Stomach (tissue), 19 donors: ENCODE measurements around the gene ZNF532. TPM values are rescaled to one million over a fixed set of nuclear protein-coding genes. Genes with fewer than 3 reads are reported as not detected.

ENCODE experiments used
- DNase-seq, 2 donors: peaks; one replicate each; pipeline versions ENCODE4 v3.0.0 to v3.0.0-alpha.2; 2013 to 2019
- H3K27ac ChIP-seq, 5 donors: fragments of 200-600 bp in 4 of 5; sonication (generic) in 4 of 5; one replicate each; pipeline ENCODE4 v1.5.1; 2013 to 2019; ENCODE audit warnings: mild to moderate bottlenecking in 1 of 5, moderate library complexity in 1 of 5
- H3K27me3 ChIP-seq, 3 donors: fragments of 200-600 bp; sonication (generic); one replicate each; pipeline ENCODE4 v1.5.1; 2017 to 2019; ENCODE audit warnings: mixed run types in 1 of 3
- H3K36me3 ChIP-seq, 4 donors: fragments of 200-600 bp; sonication (generic); 1 replicate in 3 of 4; 2 replicates in 1 of 4; pipeline ENCODE4 v1.5.1; 2016 to 2019
- H3K4me1 ChIP-seq, 4 donors: fragments of 200-600 bp; sonication (generic); one replicate each; pipeline ENCODE4 v1.5.1; 2016 to 2019
- H3K4me3 ChIP-seq, 4 donors: fragments of 200-600 bp; sonication (generic) in 3 of 4; one replicate each; pipeline ENCODE4 v1.5.1; 2016 to 2019; ENCODE audit warnings: mild to moderate bottlenecking in 1 of 4
- H3K9me3 ChIP-seq, 4 donors: fragments of 200-600 bp; sonication (generic); one replicate each; pipeline ENCODE4 v1.5.1; 2016 to 2019
- CTCF ChIP-seq, 7 experiments: fragments of 450-650 bp in 4 of 7; fragments of 200-600 bp in 3 of 7; sonication (generic) in 3 of 7; IDR thresholded peaks; one replicate each; pipeline ENCODE4 v1.5.1; 2016 to 2019; ENCODE audit warnings: antibody characterized with exemption in 7 of 7, control low read depth in 2 of 7, mild to moderate bottlenecking in 1 of 7
- EP300 ChIP-seq: sonication (generic); formaldehyde crosslinking; IDR thresholded peaks from one replicate; pipeline ENCODE4 v1.6.1; 2017; ENCODE audit warnings: antibody characterized with exemption
- POLR2A ChIP-seq, 4 donors: fragments of 450-650 bp; IDR thresholded peaks; one replicate each; pipeline ENCODE4 v1.6.1; 2016; ENCODE audit warnings: antibody characterized with exemption in 4 of 4, control low read depth in 2 of 4, mild to moderate bottlenecking in 1 of 4, moderate library complexity in 1 of 4
- POLR2AphosphoS5 ChIP-seq, 3 donors: sonication (generic); formaldehyde crosslinking; IDR thresholded peaks; one replicate each; pipeline ENCODE4 v1.6.1; 2016; ENCODE audit warnings: antibody characterized with exemption in 3 of 3
- WGBS, 5 donors: extraction: QIAGEN DNeasy Blood & Tissue Kit in 3 of 5; methylation state at CpG; one replicate each; pipeline versions ENCODE4 v1.1.5 to v1.1.7; 2013 to 2018; 5-methylcytosine and 5-hydroxymethylcytosine counted together
- intact Hi-C: fragments of 100-400 bp; cut with DNase I; formaldehyde crosslinking; loops from one replicate; pipeline ENCODE4 v1.15.1; 2023; ENCODE audit warnings: low total_unique reads
- long read RNA-seq, 10 donors: transcript quantifications; one replicate each; lab custom pipeline, GENCODE V29; 2026
- polyA plus RNA-seq, 3 donors: library from polyadenylated mRNA; stranded (reverse); fragments of 200-250 nt; gene quantifications; one replicate each; pipeline ENCODE4 v1.2.3, GENCODE V29; 2013
- total RNA-seq, 5 donors: library from RNA; depleted of rRNA; stranded (reverse); fragments of >200 nt; gene quantifications; one replicate each; pipeline versions ENCODE4 v1.1.0 to v1.2.3, GENCODE V29; 2014 to 2016
- donor health status: healthy with polysubstance abuse.
- donor health status: Bipolar disorder and iron deficiency.
- donor health status: healthy.

ZNF532 gene
- 10 to 100 TPM in 4 of 5 donors, 1 to 10 TPM in 1; 2.9 to 53.7 (median 46.8) TPM for total RNA-seq
- polyA plus RNA-seq: 1 to 10 TPM; 9.5 to 9.6 (median 9.6) TPM
- long read RNA-seq, donor 1, full-length matches to known transcripts: 4 of 4 reads
- long read RNA-seq, donor 1, partial matches to known transcripts: 0 of 4 reads
- long read RNA-seq, donor 1, other reads (novel, unspliced or antisense): 0 of 4 reads
- long read RNA-seq, donor 2, full-length matches to known transcripts: 5 of 10 reads
- long read RNA-seq, donor 2, partial matches to known transcripts: 5 of 10 reads
- long read RNA-seq, donor 2, other reads (novel, unspliced or antisense): 0 of 10 reads
- long read RNA-seq, donor 3, partial matches to known transcripts: 16 of 18 reads
- long read RNA-seq, donor 3, other reads (novel, unspliced or antisense): 0 of 18 reads
- long read RNA-seq, donor 4, partial matches to known transcripts: 0 of 1 reads
- long read RNA-seq, donor 4, other reads (novel, unspliced or antisense): 0 of 1 reads
- long read RNA-seq, donor 5, partial matches to known transcripts: 5 of 12 reads
- long read RNA-seq, donor 5, other reads (novel, unspliced or antisense): 0 of 12 reads
- long read RNA-seq, donor 6, full-length matches to known transcripts: 10 of 17 reads
- long read RNA-seq, donor 6, partial matches to known transcripts: 7 of 17 reads
- long read RNA-seq, donor 6, other reads (novel, unspliced or antisense): 0 of 17 reads
- long read RNA-seq, donor 7, full-length matches to known transcripts: 9 of 9 reads
- long read RNA-seq, donor 7, partial matches to known transcripts: 0 of 9 reads
- long read RNA-seq, donor 7, other reads (novel, unspliced or antisense): 0 of 9 reads
- long read RNA-seq, donor 8, full-length matches to known transcripts: 4 of 33 reads
- long read RNA-seq, donor 8, partial matches to known transcripts: 29 of 33 reads
- long read RNA-seq, donor 8, other reads (novel, unspliced or antisense): 0 of 33 reads
- long read RNA-seq, donor 9, full-length matches to known transcripts: 8 of 8 reads
- long read RNA-seq, donor 9, partial matches to known transcripts: 0 of 8 reads
- long read RNA-seq, donor 9, other reads (novel, unspliced or antisense): 0 of 8 reads
- long read RNA-seq, donor 10, partial matches to known transcripts: 0 of 1 reads
- long read RNA-seq, donor 10, other reads (novel, unspliced or antisense): 0 of 1 reads

DNA sequence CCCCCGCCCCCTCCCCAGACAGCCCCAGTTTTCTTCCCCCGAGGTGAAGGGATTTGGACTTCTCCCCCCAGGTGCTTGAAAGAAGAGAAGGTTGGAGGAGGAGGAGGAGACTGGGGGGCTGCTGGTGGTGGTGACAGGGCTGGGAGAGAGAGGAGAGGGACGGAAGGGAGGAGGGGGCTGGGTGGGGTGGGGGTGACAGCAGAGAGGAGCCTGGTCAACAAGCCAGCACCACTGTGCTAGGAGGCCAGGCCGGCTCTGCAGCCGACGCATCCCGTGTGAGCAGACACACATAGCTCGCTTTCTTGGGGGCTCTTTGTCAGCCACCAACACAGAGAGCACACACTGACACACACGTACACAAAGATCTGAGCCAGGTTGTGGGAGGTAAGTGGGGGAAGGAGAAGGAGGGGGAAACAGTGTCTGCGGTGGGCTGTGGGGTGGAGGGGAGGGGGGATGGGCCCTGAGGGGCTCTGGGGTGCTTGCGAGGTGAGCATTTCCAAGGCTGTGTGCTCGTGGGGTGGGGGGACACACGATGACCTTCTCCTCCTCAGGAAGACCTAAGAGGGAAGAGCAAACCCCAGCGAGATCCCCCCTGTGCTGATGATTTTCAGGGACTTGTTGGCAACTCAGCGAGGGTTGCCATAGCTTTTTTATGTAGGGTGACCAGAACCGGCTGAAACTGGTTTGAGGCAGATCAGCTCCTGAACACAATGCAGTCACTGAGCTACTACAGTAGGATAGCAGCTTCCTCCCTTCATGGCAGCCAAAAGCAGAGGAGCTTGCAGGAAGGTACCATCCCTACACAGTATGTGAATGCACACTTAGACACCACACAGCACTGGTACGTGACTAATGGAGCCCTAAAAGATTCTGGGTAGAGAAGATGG, at the start of gene ZNF532:
ZNF532 (plus strand) TSS at position 732 of the 887 bp plus-strand sequence. CDS start 53,411 bp downstream, outside the sequence.
- Histone ChIP-seq H3K27me3 (peaks cover 0 to 10% (median 0%) of the 10 kb centered on the region in 3 donors), H3K4me1 (peaks cover 25 to 81% (median 61%) of the 10 kb centered on the region in 4 donors), H3K4me3 (peak within 1 kb of the TSS; percentile 45 to 60 (median 53)), H3K36me3 (peaks cover 6 to 18% (median 15%) of the 10 kb centered on the region in 4 donors), H3K27ac (peak within 1 kb of the TSS; percentile 81 to 96 (median 93)), H3K9me3 (no peaks in the 10 kb centered on the region)
- TF ChIP-seq POLR2A (IDR thresholded peaks at IDR 0.05): no peak
- TF ChIP-seq POLR2AphosphoS5 (IDR thresholded peaks at IDR 0.05): no peak
- TF ChIP-seq EP300: no peak
- TF ChIP-seq CTCF (IDR thresholded peaks at IDR 0.05): no peak
- WGBS, 5 donors: 44 to 64% (median 49%) methylated on average over 15 to 17 of the region's 17 CpGs
- peak; percentile 34 to 92 for DNase-seq
- intact Hi-C loops: no loop called here

DNA sequence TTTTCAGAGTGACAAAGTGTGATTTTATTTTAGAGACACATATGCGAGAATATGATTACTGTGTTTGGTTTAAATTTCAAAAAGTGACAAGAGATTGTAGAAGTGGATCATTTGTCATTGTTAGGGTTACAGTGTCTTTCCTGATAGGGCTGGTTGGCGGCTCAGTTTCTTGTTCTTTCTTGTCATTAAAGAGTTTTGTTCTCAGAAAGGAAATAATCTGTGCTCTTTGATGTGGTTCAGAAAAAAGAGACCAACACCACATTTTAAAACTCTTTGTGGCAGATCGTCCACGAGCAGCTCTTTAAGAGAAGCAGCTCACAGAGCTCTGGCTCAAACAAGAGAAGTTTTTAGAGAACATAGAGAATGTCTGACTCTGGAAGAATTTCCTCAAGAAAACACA, 45.6 kb upstream of the ZNF532 start:
- DNase-seq: no peak
- H3K27ac ChIP-seq: no peak overlapping the region
- 34 to 48% (median 41%) methylated on average over 4 of the region's 4 CpGs for WGBS, 5 donors
- H3K9me3 ChIP-seq: no peaks in the 10 kb centered on the region
- TF ChIP-seq POLR2AphosphoS5 (IDR thresholded peaks at IDR 0.05) (no peak), POLR2A (IDR thresholded peaks at IDR 0.05) (no peak), EP300 (no peak), CTCF (IDR thresholded peaks at IDR 0.05) (no peak)
- no peaks in the 10 kb centered on the region for H3K27me3 ChIP-seq
- H3K4me1 ChIP-seq: no peaks in the 10 kb centered on the region
- H3K4me3 ChIP-seq: no peak overlapping the region
- intact Hi-C loops: no loop called here
- H3K36me3 ChIP-seq: no peaks in the 10 kb centered on the region

DNA sequence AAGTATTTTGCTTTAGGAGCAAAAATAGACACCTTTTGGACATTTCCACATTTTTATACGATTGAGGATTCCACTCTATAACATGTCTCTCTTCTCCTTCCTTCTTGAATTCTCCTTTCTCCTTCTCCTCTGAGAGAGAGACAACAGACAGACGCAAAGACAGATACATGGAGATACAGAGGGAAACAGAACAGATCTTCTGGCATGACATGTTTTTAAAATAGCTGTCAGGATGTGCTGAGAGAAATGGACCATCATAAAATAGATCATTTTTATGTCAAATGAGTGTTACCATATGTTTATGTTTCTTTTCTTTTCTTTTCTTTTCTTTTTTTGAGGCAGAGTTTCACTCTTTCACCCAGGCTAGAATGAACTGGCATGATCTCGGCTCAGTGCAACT, 44.4 kb upstream of the ZNF532 start:
- 88 to 94% (median 90%) methylated on average over 3 of the region's 3 CpGs for WGBS, 5 donors

More for the DNA sequence above, 44.4 kb upstream of the ZNF532 start:
- no peaks in the 10 kb centered on the region for H3K27me3 ChIP-seq
- no peaks in the 10 kb centered on the region for H3K4me1 ChIP-seq
- intact Hi-C loops: no loop called here
- H3K4me3 ChIP-seq: no peak overlapping the region
- H3K36me3 ChIP-seq: no peaks in the 10 kb centered on the region
- no peaks in the 10 kb centered on the region for H3K9me3 ChIP-seq
- H3K27ac ChIP-seq: no peak overlapping the region
- DNase-seq: no peak
- no peak for TF ChIP-seq POLR2A (IDR thresholded peaks at IDR 0.05)
- TF ChIP-seq EP300: no peak
- TF ChIP-seq POLR2AphosphoS5 (IDR thresholded peaks at IDR 0.05): no peak
- TF ChIP-seq CTCF (IDR thresholded peaks at IDR 0.05): no peak
